ENCODE measurements around the gene TTLL9.

Gene TTLL9

DNA sequence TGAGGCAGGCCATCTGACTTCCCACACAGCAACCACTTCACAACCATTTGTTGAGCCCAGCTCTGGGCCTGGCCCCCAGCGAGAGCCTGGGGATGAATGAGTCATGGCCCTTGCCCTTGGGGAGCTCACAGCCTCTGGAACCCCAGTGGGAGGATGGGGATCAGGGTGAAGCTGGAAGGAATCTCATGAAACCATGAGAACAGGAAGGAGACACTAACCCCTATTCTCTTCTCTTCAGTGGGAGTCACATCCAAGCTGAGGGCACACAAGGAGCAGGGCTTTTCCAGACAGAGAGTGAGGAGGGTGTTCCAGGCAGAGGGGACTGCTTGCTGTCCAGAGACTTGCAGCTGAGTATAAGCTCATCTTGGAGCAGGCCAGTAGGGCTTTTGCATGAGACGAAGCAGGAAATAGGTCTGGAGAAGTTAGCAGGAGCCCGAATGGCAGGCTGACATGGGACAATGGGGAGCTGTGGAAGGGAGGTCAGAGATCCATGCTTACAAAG lies 32.5 kb upstream of the TTLL9 start:
- Histone ChIP-seq H3K9me3 (ENCODE audit: control insufficient read depth, low read length) (no peaks in the 10 kb centered on the region), H3K27me3 (ENCODE audit: control insufficient read depth, insufficient read depth, low read length, poor library complexity, severe bottlenecking) (no peaks in the 10 kb centered on the region), H3K4me1 (ENCODE audit: control insufficient read depth, insufficient read depth, low read length) (peaks cover 46% of the 10 kb centered on the region), H3K4me3 (ENCODE audit: insufficient read depth, low read depth, low read length) (no peak overlapping the region), H3K36me3 (ENCODE audit: control insufficient read depth, insufficient read depth, low read length) (no peaks in the 10 kb centered on the region), H3K27ac (ENCODE audit: insufficient read depth, low read depth, low read length, poor library complexity, severe bottlenecking) (no peak overlapping the region)
- WGBS, 2 experiments = 52 to 60% methylated on average over 3 of the region's 3 CpGs

DNA sequence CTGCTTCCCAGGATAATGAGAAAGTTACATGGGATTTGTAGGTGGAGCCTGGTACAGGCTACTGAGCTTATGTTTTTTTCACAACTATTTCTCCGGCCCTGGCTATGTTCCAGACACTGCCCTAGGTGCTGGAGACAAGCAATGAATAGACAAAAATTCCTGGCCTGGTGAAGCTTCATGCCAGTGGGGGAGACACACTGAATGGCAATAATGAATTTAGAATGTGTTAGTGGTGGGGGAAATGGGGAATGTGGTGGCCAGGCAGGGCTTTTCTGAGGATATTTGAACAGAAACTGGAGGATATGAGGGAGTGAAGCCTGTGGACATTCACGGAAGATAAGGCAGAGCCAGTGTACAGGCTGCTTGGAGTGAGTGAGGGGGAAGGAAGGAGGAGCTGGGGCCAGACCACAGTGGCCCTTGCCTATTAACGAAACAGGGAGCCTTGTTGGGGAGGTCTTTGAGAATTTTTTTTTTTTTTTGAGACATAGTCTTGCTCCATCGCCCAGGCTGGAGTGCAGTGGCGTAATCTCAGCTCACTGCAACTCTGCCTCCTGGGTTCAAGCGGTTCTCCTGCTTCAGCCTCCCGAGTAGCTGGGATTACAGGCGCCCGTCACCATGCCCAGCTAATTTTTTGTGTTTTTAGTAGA lies 31.7 kb upstream of the TTLL9 start:
- 93 to 95% methylated on average over 9 of the region's 9 CpGs for WGBS, 2 experiments
- Histone ChIP-seq H3K4me3 (ENCODE audit: insufficient read depth, low read depth, low read length) (no peak overlapping the region), H3K36me3 (ENCODE audit: control insufficient read depth, insufficient read depth, low read length) (no peaks in the 10 kb centered on the region), H3K27ac (ENCODE audit: insufficient read depth, low read depth, low read length, poor library complexity, severe bottlenecking) (no peak overlapping the region), H3K9me3 (ENCODE audit: control insufficient read depth, low read length) (no peaks in the 10 kb centered on the region), H3K4me1 (ENCODE audit: control insufficient read depth, insufficient read depth, low read length) (peaks cover 45% of the 10 kb centered on the region), H3K27me3 (ENCODE audit: control insufficient read depth, insufficient read depth, low read length, poor library complexity, severe bottlenecking) (no peaks in the 10 kb centered on the region)

DNA sequence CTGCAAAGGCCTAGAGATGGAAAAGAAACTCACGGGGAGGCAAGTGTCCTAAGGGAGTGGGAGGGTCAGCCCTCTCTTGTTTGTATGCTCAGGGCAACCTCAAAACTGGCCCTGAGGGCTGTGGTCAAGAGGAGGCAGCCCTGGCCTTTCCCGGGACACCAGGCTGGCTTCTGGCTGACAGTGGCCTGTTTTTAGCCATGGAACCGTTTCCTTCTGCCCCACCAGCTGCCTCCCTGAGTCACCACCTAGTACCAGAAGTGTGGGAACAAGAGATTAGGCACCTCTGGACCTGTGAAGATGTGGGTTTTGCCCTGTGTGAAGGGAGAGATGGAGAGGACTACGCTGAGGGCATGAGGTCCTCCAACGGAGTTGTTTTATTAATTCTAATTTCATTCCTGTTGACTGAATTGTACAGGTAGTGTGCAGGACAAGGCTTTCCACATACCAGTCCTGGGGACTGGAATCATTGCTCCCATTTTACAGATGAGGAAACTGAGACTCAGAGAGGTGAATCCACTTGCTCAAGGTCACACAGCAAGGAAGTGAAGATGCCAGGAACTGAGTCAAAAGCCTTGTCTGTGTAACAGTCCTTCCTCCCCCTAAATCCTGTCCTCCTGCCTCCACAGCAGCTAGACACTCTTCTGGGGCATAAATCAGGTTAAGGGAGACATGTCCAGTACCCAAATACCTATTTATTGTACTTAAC lies 30.5 kb upstream of the TTLL9 start:
- no peak overlapping the region for H3K27ac ChIP-seq (ENCODE audit: insufficient read depth, low read depth, low read length, poor library complexity, severe bottlenecking)
- no peak overlapping the region for H3K4me3 ChIP-seq (ENCODE audit: insufficient read depth, low read depth, low read length)
- no peaks in the 10 kb centered on the region for H3K36me3 ChIP-seq (ENCODE audit: control insufficient read depth, insufficient read depth, low read length)
- no peaks in the 10 kb centered on the region for H3K27me3 ChIP-seq (ENCODE audit: control insufficient read depth, insufficient read depth, low read length, poor library complexity, severe bottlenecking)
- 87 to 89% methylated on average over 5 of the region's 5 CpGs for WGBS, 2 experiments
- no peaks in the 10 kb centered on the region for H3K9me3 ChIP-seq (ENCODE audit: control insufficient read depth, low read length)
- peaks cover 44% of the 10 kb centered on the region for H3K4me1 ChIP-seq (ENCODE audit: control insufficient read depth, insufficient read depth, low read length)

DNA sequence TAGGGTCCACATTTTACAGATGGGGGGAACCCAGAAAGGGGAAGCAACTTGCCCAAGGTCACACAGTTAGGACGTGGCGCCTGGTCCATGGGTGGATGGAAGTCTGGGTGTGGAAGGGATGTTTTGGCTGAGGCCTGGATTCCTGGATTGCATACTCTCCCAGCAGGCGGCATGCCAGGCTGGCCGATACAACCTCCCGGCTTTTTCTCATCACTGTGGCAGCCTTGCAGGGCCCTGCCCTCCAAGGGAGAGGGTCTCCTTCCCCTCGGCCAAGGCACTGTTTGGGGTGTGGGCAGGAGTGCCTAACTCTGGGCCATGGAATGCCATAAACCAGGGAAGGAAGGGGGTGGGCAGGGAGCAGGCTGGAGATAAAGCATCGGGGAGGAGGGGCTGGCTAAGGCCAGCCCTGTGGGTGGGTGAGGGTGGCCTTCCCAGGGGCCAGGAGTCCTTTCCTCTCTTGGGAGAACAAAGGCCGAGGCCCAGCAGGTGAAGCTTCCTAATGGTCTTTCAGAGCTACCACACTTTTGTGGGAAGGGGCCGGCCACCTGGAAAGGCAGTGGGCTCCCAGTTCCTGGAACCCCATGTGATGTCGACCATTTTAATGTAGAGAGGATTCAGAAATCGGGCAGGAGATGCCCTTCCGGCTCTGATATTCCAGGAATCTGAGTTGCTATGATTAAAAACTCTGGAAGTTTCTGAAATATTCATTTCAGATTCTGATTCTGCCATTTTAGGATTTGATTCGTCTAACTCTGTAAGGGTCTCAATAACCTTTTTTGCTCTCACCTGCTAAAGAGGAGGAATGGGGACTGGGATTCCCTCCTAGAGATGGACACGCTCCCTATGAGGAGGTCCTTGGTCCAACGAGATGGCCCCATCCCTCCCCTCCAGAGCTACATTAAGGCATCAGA lies 29.3 kb upstream of the TTLL9 start:
- Histone ChIP-seq H3K27me3 (ENCODE audit: control insufficient read depth, insufficient read depth, low read length, poor library complexity, severe bottlenecking) (no peaks in the 10 kb centered on the region), H3K4me3 (ENCODE audit: insufficient read depth, low read depth, low read length) (no peak overlapping the region), H3K4me1 (ENCODE audit: control insufficient read depth, insufficient read depth, low read length) (peaks cover 51% of the 10 kb centered on the region), H3K36me3 (ENCODE audit: control insufficient read depth, insufficient read depth, low read length) (no peaks in the 10 kb centered on the region), H3K9me3 (ENCODE audit: control insufficient read depth, low read length) (no peaks in the 10 kb centered on the region), H3K27ac (ENCODE audit: insufficient read depth, low read depth, low read length, poor library complexity, severe bottlenecking) (no peak overlapping the region)
- WGBS, 2 experiments = 77 to 78% methylated on average over 15 of the region's 15 CpGs

DNA sequence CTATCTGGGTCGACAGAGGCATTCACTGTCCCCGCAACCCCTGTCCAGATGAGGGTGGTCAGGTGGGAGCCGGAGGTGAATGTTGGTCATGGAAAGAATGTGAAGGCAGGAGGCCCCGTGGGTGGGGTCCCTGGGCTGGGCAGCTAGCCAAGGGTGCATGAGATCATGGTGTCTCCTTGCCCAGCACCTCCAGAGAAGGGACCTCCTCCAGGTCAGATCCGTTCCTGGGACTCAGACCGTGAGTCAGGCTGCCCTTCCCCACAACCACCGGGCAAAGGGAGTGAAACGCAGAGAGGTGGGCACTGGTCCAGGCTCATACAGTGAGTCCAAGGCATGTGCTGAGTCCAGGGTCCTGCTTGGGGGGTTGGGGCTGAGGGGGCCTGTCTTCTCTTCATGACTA lies 28.5 kb upstream of the TTLL9 start:
- WGBS, 2 experiments = 93% methylated on average over 8 of the region's 8 CpGs
- no peaks in the 10 kb centered on the region for H3K9me3 ChIP-seq (ENCODE audit: control insufficient read depth, low read length)
- H3K27ac ChIP-seq (ENCODE audit: insufficient read depth, low read depth, low read length, poor library complexity, severe bottlenecking) = no peak overlapping the region
- no peak overlapping the region for H3K4me3 ChIP-seq (ENCODE audit: insufficient read depth, low read depth, low read length)
- peaks cover 43% of the 10 kb centered on the region for H3K4me1 ChIP-seq (ENCODE audit: control insufficient read depth, insufficient read depth, low read length)
- H3K27me3 ChIP-seq (ENCODE audit: control insufficient read depth, insufficient read depth, low read length, poor library complexity, severe bottlenecking) = no peaks in the 10 kb centered on the region
- H3K36me3 ChIP-seq (ENCODE audit: control insufficient read depth, insufficient read depth, low read length) = no peaks in the 10 kb centered on the region

DNA sequence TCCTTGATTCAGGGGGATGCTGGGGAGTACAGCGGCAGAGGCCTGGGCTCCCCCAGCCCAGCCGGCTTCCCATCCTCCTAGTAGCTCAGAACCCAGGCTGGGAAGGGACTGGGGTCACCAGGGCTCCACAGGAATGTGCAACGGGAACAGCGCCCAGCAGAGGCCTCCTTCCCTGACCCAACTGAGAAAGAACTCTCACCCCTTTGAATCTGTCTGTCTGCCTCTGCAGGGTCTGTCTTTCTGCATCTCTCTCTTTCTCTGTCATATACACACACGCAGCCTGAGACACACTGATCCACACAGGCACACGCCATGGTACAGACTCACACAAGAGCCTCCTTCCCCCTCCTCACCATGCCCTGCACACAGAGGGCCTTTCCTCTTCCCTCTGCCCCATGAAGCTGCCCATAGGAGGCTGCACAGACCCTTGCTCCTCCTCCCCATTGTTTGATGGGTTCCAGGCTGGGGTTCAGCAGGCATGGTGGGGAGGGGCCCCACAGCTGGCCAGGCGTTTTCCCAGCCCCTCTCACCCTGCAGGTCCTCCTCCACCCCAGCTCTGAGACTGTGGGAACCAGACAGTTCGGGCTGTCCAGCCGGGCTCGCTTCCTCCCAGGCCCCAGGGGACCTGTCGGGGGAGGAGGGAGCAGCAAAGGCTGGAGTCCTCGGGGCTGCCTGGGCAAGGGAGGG lies 27.8 kb upstream of the TTLL9 start:
- H3K27me3 ChIP-seq (ENCODE audit: control insufficient read depth, insufficient read depth, low read length, poor library complexity, severe bottlenecking) = no peaks in the 10 kb centered on the region
- H3K4me3 ChIP-seq (ENCODE audit: insufficient read depth, low read depth, low read length) = no peak overlapping the region
- H3K36me3 ChIP-seq (ENCODE audit: control insufficient read depth, insufficient read depth, low read length) = no peaks in the 10 kb centered on the region
- H3K9me3 ChIP-seq (ENCODE audit: control insufficient read depth, low read length) = no peaks in the 10 kb centered on the region
- 43 to 57% methylated on average over 12 of the region's 12 CpGs for WGBS, 2 experiments
- H3K27ac ChIP-seq (ENCODE audit: insufficient read depth, low read depth, low read length, poor library complexity, severe bottlenecking) = peak overlapping the region; percentile 11
- H3K4me1 ChIP-seq (ENCODE audit: control insufficient read depth, insufficient read depth, low read length) = peaks cover 38% of the 10 kb centered on the region

DNA sequence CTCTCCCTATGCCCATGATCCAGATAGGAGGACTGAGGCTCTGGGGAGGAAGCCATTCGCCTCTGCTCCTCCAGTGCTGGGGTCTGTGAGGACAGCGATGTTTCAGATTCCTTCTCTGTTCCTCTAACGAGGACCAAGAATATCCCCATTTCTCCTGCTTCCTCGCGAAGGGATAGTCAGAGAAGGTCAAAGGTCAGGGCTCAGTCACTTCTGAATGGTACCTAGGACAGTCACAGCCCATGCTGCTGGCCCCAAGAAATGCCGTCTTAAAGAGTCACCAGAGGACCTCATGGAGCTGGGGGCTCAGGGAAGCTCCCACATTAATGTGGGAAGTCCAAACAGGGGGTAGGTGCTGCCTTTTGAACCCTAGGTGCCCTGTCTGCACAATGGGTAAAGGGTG lies 27.1 kb upstream of the TTLL9 start:
- 74 to 81% methylated on average over 6 of the region's 6 CpGs for WGBS, 2 experiments
- no peak overlapping the region for H3K4me3 ChIP-seq (ENCODE audit: insufficient read depth, low read depth, low read length)
- no peak overlapping the region for H3K27ac ChIP-seq (ENCODE audit: insufficient read depth, low read depth, low read length, poor library complexity, severe bottlenecking)

DNA sequence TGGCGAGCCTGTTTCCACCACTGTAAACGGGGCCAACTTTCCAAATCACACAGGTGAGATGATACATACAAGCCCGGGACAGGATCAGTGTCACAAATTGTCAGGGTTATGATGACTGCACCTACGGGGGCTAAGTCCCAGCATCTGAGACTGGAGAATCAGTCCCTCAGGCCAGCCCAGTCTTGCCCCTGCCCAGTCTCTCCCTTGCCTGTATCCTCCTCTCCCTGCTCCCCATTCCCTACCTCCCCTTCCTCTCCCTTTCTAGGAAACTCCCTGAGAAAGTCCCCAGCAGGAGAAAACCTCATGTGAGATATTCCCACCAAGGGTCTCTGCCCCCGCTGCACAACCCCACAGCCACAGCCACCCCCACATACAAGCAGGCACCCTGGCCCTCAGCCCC lies 26.6 kb upstream of the TTLL9 start:
- H3K27ac ChIP-seq (ENCODE audit: insufficient read depth, low read depth, low read length, poor library complexity, severe bottlenecking) = no peak overlapping the region
- WGBS, 2 experiments = 92 to 94% methylated on average over 5 of the region's 5 CpGs
- H3K4me1 ChIP-seq (ENCODE audit: control insufficient read depth, insufficient read depth, low read length) = peaks cover 31% of the 10 kb centered on the region
- no peak overlapping the region for H3K4me3 ChIP-seq (ENCODE audit: insufficient read depth, low read depth, low read length)
- no peaks in the 10 kb centered on the region for H3K36me3 ChIP-seq (ENCODE audit: control insufficient read depth, insufficient read depth, low read length)
- no peaks in the 10 kb centered on the region for H3K27me3 ChIP-seq (ENCODE audit: control insufficient read depth, insufficient read depth, low read length, poor library complexity, severe bottlenecking)
- no peaks in the 10 kb centered on the region for H3K9me3 ChIP-seq (ENCODE audit: control insufficient read depth, low read length)

More for the DNA sequence above, 27.1 kb upstream of the TTLL9 start:
- no peaks in the 10 kb centered on the region for H3K9me3 ChIP-seq (ENCODE audit: control insufficient read depth, low read length)
- H3K4me1 ChIP-seq (ENCODE audit: control insufficient read depth, insufficient read depth, low read length) = peaks cover 31% of the 10 kb centered on the region
- H3K27me3 ChIP-seq (ENCODE audit: control insufficient read depth, insufficient read depth, low read length, poor library complexity, severe bottlenecking) = no peaks in the 10 kb centered on the region
- H3K36me3 ChIP-seq (ENCODE audit: control insufficient read depth, insufficient read depth, low read length) = no peaks in the 10 kb centered on the region

DNA sequence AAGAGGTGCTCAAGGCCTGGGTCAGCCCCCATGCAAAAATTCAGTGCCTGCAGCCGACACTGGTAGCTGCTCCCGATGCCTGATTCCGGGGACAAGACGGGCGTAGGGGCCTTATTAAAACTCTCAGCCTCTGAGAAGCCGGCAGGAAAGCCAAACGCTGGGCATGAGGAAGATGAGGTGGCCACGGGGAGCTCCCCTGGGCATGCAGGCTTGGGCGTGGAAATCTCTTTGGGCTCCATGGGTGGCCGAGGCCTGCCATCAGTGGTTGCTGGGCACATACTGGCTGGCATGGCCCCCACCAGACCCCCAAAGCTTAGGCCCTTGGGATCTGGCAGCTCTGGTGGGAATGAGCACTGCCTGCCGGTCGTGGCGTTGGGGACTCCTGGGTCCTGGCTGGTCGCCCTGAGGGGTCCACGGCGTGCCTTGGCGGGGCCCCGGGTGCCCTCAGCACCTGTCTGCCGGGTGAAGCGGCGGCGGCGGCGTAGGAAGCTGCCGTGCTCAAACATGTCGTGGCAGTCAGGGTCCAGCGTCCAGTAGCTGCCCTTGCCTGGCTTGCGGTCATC lies 25.6 kb upstream of the TTLL9 start:
- H3K9me3 ChIP-seq (ENCODE audit: control insufficient read depth, low read length) = no peaks in the 10 kb centered on the region
- H3K4me1 ChIP-seq (ENCODE audit: control insufficient read depth, insufficient read depth, low read length) = peaks cover 31% of the 10 kb centered on the region
- no peak overlapping the region for H3K27ac ChIP-seq (ENCODE audit: insufficient read depth, low read depth, low read length, poor library complexity, severe bottlenecking)
- H3K36me3 ChIP-seq (ENCODE audit: control insufficient read depth, insufficient read depth, low read length) = no peaks in the 10 kb centered on the region
- 94 to 95% methylated on average over 28 of the region's 28 CpGs for WGBS, 2 experiments
- no peak overlapping the region for H3K4me3 ChIP-seq (ENCODE audit: insufficient read depth, low read depth, low read length)
- H3K27me3 ChIP-seq (ENCODE audit: control insufficient read depth, insufficient read depth, low read length, poor library complexity, severe bottlenecking) = peaks cover 7% of the 10 kb centered on the region
